DMS153 (cell line): ENCODE data around the gene MFF.
"Not testable (repeated sequence)": the region's sequence is repeated elsewhere in the genome, so short reads cannot be mapped to it uniquely, and the experiment has no call there.

Experiments
- DNase-seq: peaks from one replicate; lab custom pipeline; 2025; lab: John Stamatoyannopoulos, UW

MFF gene

GRCh38 chr2:227378371-227378782, 53.3 kb downstream of the MFF start:
- no peak for DNase-seq

GRCh38 chr2:227379095-227379494, 54.0 kb downstream of the MFF start, which contains the start of gene TM4SF20:
TM4SF20 (minus strand) TSS chr2:227379306; CDS start chr2:227379268, 38 bp downstream.
- DNase-seq: no peak

GRCh38 chr2:227382241-227382835, 57.3 kb downstream of the MFF start:
- not testable (repeated sequence) for DNase-seq

- DNase-seq: no peak
Measured at GRCh38 chr2:227383686-227384085, 58.6 kb downstream of the MFF start.

GRCh38 chr2:227386630-227387029, 61.6 kb downstream of the MFF start:
- no peak for DNase-seq

- not testable (repeated sequence) for DNase-seq
Measured at GRCh38 chr2:227387583-227387982, 62.5 kb downstream of the MFF start, which contains the start of gene SCYGR1. SCYGR1 (minus strand) TSS chr2:227387949; CDS start chr2:227387949, 0 bp downstream.

- no peak for DNase-seq
Measured at GRCh38 chr2:227388537-227389011, 63.5 kb downstream of the MFF start.

- DNase-seq: no peak
Measured at GRCh38 chr2:227389231-227389630, 64.2 kb downstream of the MFF start.

GRCh38 chr2:227389661-227390060, 64.6 kb downstream of the MFF start:
- no peak for DNase-seq

GRCh38 chr2:227390468-227391256, 65.6 kb downstream of the MFF start:
- DNase-seq: no peak

GRCh38 chr2:227394401-227394800, 69.3 kb downstream of the MFF start:
- no peak for DNase-seq

- DNase-seq: no peak
Measured at GRCh38 chr2:227395556-227395955, 70.5 kb downstream of the MFF start.

- DNase-seq: no peak
Measured at GRCh38 chr2:227397562-227397961, 72.5 kb downstream of the MFF start.

GRCh38 chr2:227398684-227399670, 73.9 kb downstream of the MFF start:
- DNase-seq: no peak

GRCh38 chr2:227401550-227401949, 76.5 kb downstream of the MFF start:
- no peak for DNase-seq

GRCh38 chr2:227402321-227402720, 77.3 kb downstream of the MFF start:
- no peak for DNase-seq

GRCh38 chr2:227402959-227403358, 77.9 kb downstream of the MFF start:
- no peak for DNase-seq

- no peak for DNase-seq
Measured at GRCh38 chr2:227404585-227405271, 79.7 kb downstream of the MFF start.

- DNase-seq: peak; percentile 82
Measured at GRCh38 chr2:227406177-227407031, 81.4 kb downstream of the MFF start.
